Tibial artery (tissue), 4 donors: ENCODE results near the gene STBD1.
"Not testable (repeated sequence)": the region's sequence is repeated elsewhere in the genome, so short reads cannot be mapped to it uniquely, and the experiment has no call there.

ENCODE experiments used
- DNase-seq, 2 donors: peaks; one replicate each; pipeline ENCODE4 v3.0.0-alpha.2; 2019
- H3K27ac ChIP-seq, 2 donors: fragments of 200-600 bp; sonication (generic) in 1 of 2; 1 replicate in 1 of 2; 2 replicates in 1 of 2; pipeline ENCODE4 v1.5.1; 2018 to 2019; ENCODE audit warnings: mild to moderate bottlenecking in 1 of 2
- H3K27me3 ChIP-seq, 2 donors: fragments of 200-600 bp; sonication (generic) in 1 of 2; one replicate each; pipeline versions ENCODE4 v1.5.1 to v1.6.0; 2016 to 2019
- H3K36me3 ChIP-seq, 3 donors: fragments of 200-600 bp; sonication (generic) in 2 of 3; one replicate each; pipeline ENCODE4 v1.5.1; 2016 to 2019; ENCODE audit warnings: mild to moderate bottlenecking in 2 of 3
- H3K4me1 ChIP-seq, 4 donors: fragments of 200-600 bp; sonication (generic) in 2 of 4; 1 replicate in 3 of 4; 2 replicates in 1 of 4; pipeline ENCODE4 v1.5.1; 2016 to 2019
- H3K4me3 ChIP-seq, 2 donors: fragments of 200-600 bp; sonication (generic) in 1 of 2; 1 replicate in 1 of 2; 2 replicates in 1 of 2; pipeline ENCODE4 v1.5.1; 2018 to 2019; ENCODE audit warnings: mild to moderate bottlenecking in 2 of 2
- H3K9me3 ChIP-seq, 3 donors: fragments of 200-600 bp; sonication (generic) in 1 of 3; one replicate each; pipeline ENCODE4 v1.5.1; 2016 to 2019
- CTCF ChIP-seq, 2 experiments: fragments of 200-600 bp in 1 of 2; fragments of 450-650 bp in 1 of 2; IDR thresholded peaks; one replicate each; pipeline ENCODE4 v1.5.1; 2017 to 2019; ENCODE audit warnings: antibody characterized with exemption in 2 of 2, mild to moderate bottlenecking in 1 of 2, moderate library complexity in 1 of 2
- intact Hi-C: fragments of 100-400 bp; cut with DNase I; formaldehyde crosslinking; loops from one replicate; pipeline ENCODE4 v1.15.0; 2023; ENCODE audit warnings: low total_unique reads

STBD1 gene

GRCh38 chr4:76342803-76343202, 36.3 kb downstream of the STBD1 start:
- Histone ChIP-seq H3K4me3 (no peak overlapping the region), H3K4me1 (peaks cover 0 to 13% (median 2%) of the 10 kb centered on the region in 4 donors), H3K27me3 (no peaks in the 10 kb centered on the region), H3K36me3 (no peaks in the 10 kb centered on the region), H3K9me3 (no peaks in the 10 kb centered on the region), H3K27ac (no peak overlapping the region)
- intact Hi-C loops: no loop called here
- no peak for TF ChIP-seq CTCF (IDR thresholded peaks at IDR 0.05)
- no peak for DNase-seq

GRCh38 chr4:76354517-76355473, 48.3 kb downstream of the STBD1 start:
- no peak overlapping the region for H3K4me3 ChIP-seq
- H3K27me3 ChIP-seq: no peaks in the 10 kb centered on the region
- no peak for DNase-seq
- TF ChIP-seq CTCF (IDR thresholded peaks at IDR 0.05): no peak
- peaks cover 0 to 6% (median 2%) of the 10 kb centered on the region in 3 donors for H3K36me3 ChIP-seq
- intact Hi-C loops: no loop called here
- peaks cover 0 to 5% (median 0%) of the 10 kb centered on the region in 4 donors for H3K4me1 ChIP-seq
- peaks cover 0 to 2% (median 0%) of the 10 kb centered on the region in 3 donors for H3K9me3 ChIP-seq
- H3K27ac ChIP-seq: no peak overlapping the region

DNA sequence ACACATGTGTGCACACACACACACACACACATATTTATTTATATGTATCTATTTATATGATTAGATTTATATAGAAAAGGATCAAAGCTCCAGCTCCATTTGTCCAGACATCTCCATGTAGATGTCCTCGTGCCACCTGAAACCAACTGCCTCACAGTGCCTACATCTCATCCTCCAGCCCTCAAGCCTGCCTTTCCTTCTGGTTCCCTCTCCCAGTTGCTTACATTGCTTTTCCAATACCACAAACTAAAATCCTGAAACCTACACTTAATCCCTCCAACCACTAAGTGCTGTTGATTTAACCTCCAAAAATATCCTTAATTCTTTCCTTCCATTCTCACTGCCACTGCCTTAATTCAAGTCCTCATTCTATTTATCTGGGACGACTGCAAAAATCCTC, 51.4 kb downstream of the STBD1 start:
- no peak for TF ChIP-seq CTCF (IDR thresholded peaks at IDR 0.05)
- no peak for DNase-seq
- H3K9me3 ChIP-seq: peaks cover 0 to 9% (median 0%) of the 10 kb centered on the region in 3 donors
- H3K27ac ChIP-seq: no peak overlapping the region
- H3K4me1 ChIP-seq: peaks cover 0 to 5% (median 0%) of the 10 kb centered on the region in 4 donors
- H3K4me3 ChIP-seq: no peak overlapping the region
- intact Hi-C loops: no loop called here
- no peaks in the 10 kb centered on the region for H3K27me3 ChIP-seq
- H3K36me3 ChIP-seq: peaks cover 0 to 12% (median 6%) of the 10 kb centered on the region in 3 donors

- DNase-seq, H3K27ac ChIP-seq, H3K9me3 ChIP-seq, H3K4me3 ChIP-seq, intact Hi-C loops, H3K27me3 ChIP-seq, H3K4me1 ChIP-seq: not testable (repeated sequence)
- H3K36me3 ChIP-seq: peaks cover 0 to 12% (median 6%) of the 10 kb centered on the region in 3 donors
Measured at GRCh38 chr4:76359881-76360466, 53.4 kb downstream of the STBD1 start.
